Lung (tissue), 12 donors: ENCODE results near the gene ANKLE1. TPM values are rescaled to one million over a fixed set of nuclear protein-coding genes. Genes with fewer than 3 reads are reported as not detected.

Experiments
- ATAC-seq: fragments of 200-7000 bp; cut with Tn5 transposase; one replicate; pipeline ENCODE4 v1.9.1; 2020; ENCODE audit warnings: moderate number of reproducible peaks; ENCODE audit not compliant: insufficient read depth, low FRiP score
- DNase-seq, 3 donors: peaks; one replicate each; pipeline ENCODE4 v3.0.0-alpha.2; 2013 to 2017
- H3K27ac ChIP-seq, 2 donors: one replicate each; pipeline ENCODE4 v1.5.1; 2013; ENCODE audit warnings: mild to moderate bottlenecking in 2 of 2, moderate library complexity in 2 of 2, control low read depth in 1 of 2, inconsistent platforms in 1 of 2, low read depth in 1 of 2, low read length in 1 of 2
- H3K27me3 ChIP-seq, 3 donors: one replicate each; pipeline ENCODE4 v1.5.1; 2013; ENCODE audit warnings: low read length in 2 of 3; ENCODE audit not compliant: control insufficient read depth in 3 of 3, insufficient read depth in 3 of 3
- H3K36me3 ChIP-seq, 4 donors: one replicate each; pipeline ENCODE4 v1.5.1; 2013; ENCODE audit warnings: low read length in 4 of 4, mild to moderate bottlenecking in 1 of 4, moderate library complexity in 1 of 4; ENCODE audit not compliant: control insufficient read depth in 4 of 4, insufficient read depth in 4 of 4
- H3K4me1 ChIP-seq, 5 donors: one replicate each; pipeline ENCODE4 v1.5.1; 2013; ENCODE audit warnings: low read length in 5 of 5, mild to moderate bottlenecking in 2 of 5, moderate library complexity in 1 of 5; ENCODE audit not compliant: control insufficient read depth in 5 of 5, insufficient read depth in 5 of 5
- H3K4me3 ChIP-seq: one replicate; pipeline ENCODE4 v1.5.1; 2013; ENCODE audit warnings: mild to moderate bottlenecking, control low read depth, moderate library complexity
- H3K9ac ChIP-seq, 2 donors: one replicate each; pipeline ENCODE4 v1.5.1; 2013; ENCODE audit warnings: low read length in 2 of 2, control low read depth in 1 of 2; ENCODE audit not compliant: insufficient read depth in 1 of 2
- H3K9me3 ChIP-seq, 4 donors: one replicate each; pipeline ENCODE4 v1.5.1; 2013; ENCODE audit warnings: low read length in 3 of 4, mild to moderate bottlenecking in 1 of 4, moderate library complexity in 1 of 4; ENCODE audit not compliant: control insufficient read depth in 4 of 4, insufficient read depth in 3 of 4
- CTCF ChIP-seq: IDR thresholded peaks from 2 replicates; pipeline ENCODE4 v1.5.1; 2012; ENCODE audit warnings: mild to moderate bottlenecking; ENCODE audit errors: control extremely low read depth, extremely low read depth
- WGBS, 2 donors: extraction: QIAGEN DNeasy Blood & Tissue Kit; methylation state at CpG; one replicate each; pipeline ENCODE4 v1.1.7; 2013; 5-methylcytosine and 5-hydroxymethylcytosine counted together
- polyA plus RNA-seq, 2 donors: library from polyadenylated mRNA; stranded (reverse); fragments of 200-250 nt; gene quantifications; one replicate each; pipeline ENCODE4 v1.2.1, GENCODE V29; 2013
- total RNA-seq, 2 donors: library from RNA; depleted of rRNA in 1 of 2; stranded (reverse); fragments of >200 nt in 1 of 2; gene quantifications; one replicate each; pipeline ENCODE4 v1.2.1, GENCODE V29; 2014 to 2021
- donor health status: control.
- donor health status: control.
- donor health status: Bipolar disorder and iron deficiency.
- donor health status: healthy.
- donor health status: DM: yes; HTN: yes; CAD: no.

Gene ANKLE1
- total and polyA plus RNA-seq, 4 donors = 0.43 to 1.6 (median 1.0) TPM

GRCh38 chr19:17244618-17245534, 36.8 kb upstream of the ANKLE1 start:
- TF ChIP-seq CTCF = no peak
- ATAC-seq (no peak), DNase-seq (no peak)
- WGBS, 2 donors = 2 to 5% methylated on average over 55 to 100 of the region's 100 CpGs
- no peaks in the 10 kb centered on the region for H3K9me3 ChIP-seq
- H3K27ac ChIP-seq = peak overlapping the region; percentile 59 to 87
- no peaks in the 10 kb centered on the region for H3K27me3 ChIP-seq
- H3K9ac ChIP-seq = no peak overlapping the region
- peaks cover 0 to 21% (median 11%) of the 10 kb centered on the region in 5 donors for H3K4me1 ChIP-seq
- no peaks in the 10 kb centered on the region for H3K36me3 ChIP-seq
- H3K4me3 ChIP-seq = peak overlapping the region; percentile 81

DNA sequence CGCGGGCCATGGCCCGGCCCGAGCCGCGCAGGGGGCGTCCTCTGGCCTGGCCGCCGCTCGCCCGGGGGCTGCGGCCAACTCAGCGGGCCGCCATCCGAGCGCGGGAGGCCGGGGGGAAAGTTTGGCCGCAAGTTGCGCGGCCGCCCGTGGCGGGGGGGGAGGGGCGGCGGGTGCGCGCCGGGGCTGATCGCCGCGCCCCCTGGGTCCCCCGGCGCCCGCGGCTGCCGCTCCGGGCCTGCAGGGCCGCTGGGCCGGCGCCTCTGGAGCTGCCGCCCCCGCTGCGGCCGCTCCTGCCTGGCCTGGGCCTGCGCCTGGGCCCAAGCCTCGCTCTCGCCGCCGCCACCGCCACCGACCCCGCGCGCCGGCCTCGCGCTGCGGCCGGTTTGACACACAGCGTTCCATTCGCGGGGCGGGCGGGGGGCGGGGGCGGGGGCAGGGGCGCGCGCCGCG, 36.1 kb upstream of the ANKLE1 start, which contains the start of gene NR2F6:
NR2F6 (minus strand) TSS at position 385 of the 450 bp plus-strand sequence. CDS start 699 bp downstream, outside the sequence.
- Histone ChIP-seq H3K36me3 (no peaks in the 10 kb centered on the region), H3K27ac (peak within 1 kb of the TSS; percentile 87 to 91), H3K27me3 (no peaks in the 10 kb centered on the region), H3K4me3 (peak within 1 kb of the TSS; percentile 81), H3K9me3 (no peaks in the 10 kb centered on the region), H3K9ac (no peak within 1 kb of the TSS), H3K4me1 (peaks cover 0 to 21% (median 11%) of the 10 kb centered on the region in 5 donors)
- 0 to 1% methylated on average over 29 to 72 of the region's 72 CpGs for WGBS, 2 donors
- DNase-seq (no peak), ATAC-seq (no peak)
- no peak for TF ChIP-seq CTCF

DNA sequence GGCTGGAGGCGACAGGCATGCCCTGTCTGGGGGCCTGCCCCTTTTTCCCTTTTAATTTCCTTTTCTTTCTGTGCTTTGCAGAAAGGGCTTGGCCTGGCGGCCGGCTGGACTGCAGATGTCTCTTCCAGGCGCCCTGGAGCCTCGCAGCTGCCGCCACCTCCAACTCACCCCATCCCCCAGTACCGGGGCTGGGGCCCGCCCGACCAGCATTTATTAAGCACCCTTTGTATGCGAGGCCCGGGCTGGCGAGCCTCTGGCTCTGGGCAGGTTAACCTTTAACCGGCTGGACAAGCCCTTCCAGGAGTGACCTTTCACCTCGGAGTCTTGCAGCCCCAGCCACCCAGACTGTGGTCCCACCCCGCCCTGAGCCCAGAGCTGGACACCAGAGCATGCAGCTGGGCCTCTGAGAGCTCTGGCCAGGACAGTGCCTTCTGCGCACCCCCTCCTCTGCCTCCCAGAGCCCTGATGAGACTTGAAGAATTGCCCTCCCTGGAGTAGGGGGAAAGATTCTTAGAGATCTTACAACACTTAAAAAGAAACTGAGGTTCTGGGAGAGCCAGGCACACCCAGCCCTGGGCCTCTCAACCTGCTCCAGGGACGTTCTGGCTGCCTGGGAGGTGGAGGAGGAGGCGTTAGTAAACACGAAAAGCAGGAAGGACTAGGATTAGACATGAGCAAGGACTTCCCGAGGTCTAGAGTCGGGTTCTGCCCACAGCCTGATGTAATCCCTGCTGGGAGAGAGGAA, 34.8 kb upstream of the ANKLE1 start:
- Histone ChIP-seq H3K4me1 (peaks cover 0 to 21% (median 11%) of the 10 kb centered on the region in 5 donors), H3K27ac (peak overlapping the region; percentile 85 to 91), H3K4me3 (no peak overlapping the region), H3K36me3 (peaks cover 0 to 2% (median 0%) of the 10 kb centered on the region in 4 donors), H3K9ac (no peak overlapping the region), H3K27me3 (no peaks in the 10 kb centered on the region), H3K9me3 (no peaks in the 10 kb centered on the region)
- whole genome bisulfite sequencing, 2 donors = 9 to 15% methylated on average over 21 of the region's 21 CpGs
- DNase-seq (peak in 2 of 3 donors; percentile 63 to 69), ATAC-seq (no peak)
- no peak for TF ChIP-seq CTCF
